Activated CD8-positive, alpha-beta memory T cell treated with anti-CD3 and anti-CD28 coated beads, Interleukin-2, amount 50 U/mL, for 48 hours (primary cell): ENCODE measurements around the gene CENPM.
"Not testable (repeated sequence)": the region's sequence is repeated elsewhere in the genome, so short reads cannot be mapped to it uniquely, and the experiment has no call there.

Source experiments
- DNase-seq: peaks from one replicate; pipeline ENCODE4 v3.0.0-alpha.2; 2020

The CENPM gene

GRCh38 chr22:41966225-41966606 lies 19.3 kb upstream of the CENPM start:
- DNase-seq, result no peak

GRCh38 chr22:41964112-41964491 lies 17.1 kb upstream of the CENPM start:
- no peak for DNase-seq

- no peak for DNase-seq
Measured at GRCh38 chr22:41963453-41964111, 16.6 kb upstream of the CENPM start.

- no peak for DNase-seq
Measured at GRCh38 chr22:41957941-41958556, 11.1 kb upstream of the CENPM start.

GRCh38 chr22:41952713-41953112 lies 5.8 kb upstream of the CENPM start:
- DNase-seq, result no peak

- DNase-seq, result no peak
Measured at GRCh38 chr22:41951898-41952474, 5.0 kb upstream of the CENPM start, which contains the start of gene SMIM45. SMIM45 (plus strand) TSS chr22:41952150.

GRCh38 chr22:41949297-41949965 lies 2.5 kb upstream of the CENPM start:
- DNase-seq, result no peak

- not testable (repeated sequence) for DNase-seq
Measured at GRCh38 chr22:41948928-41949296, 2.0 kb upstream of the CENPM start.

GRCh38 chr22:41948142-41948541 lies 1.2 kb upstream of the CENPM start:
- DNase-seq, result no peak

- DNase-seq, result no peak
Measured at GRCh38 chr22:41947424-41948080, 600 bp upstream of the CENPM start.

GRCh38 chr22:41943661-41944209 lies 3.2 kb downstream of the CENPM start:
- DNase-seq, result no peak

- peak; percentile 90 for DNase-seq
Measured at GRCh38 chr22:41940832-41941765, 5.9 kb downstream of the CENPM start.

GRCh38 chr22:41939981-41940831 lies 6.7 kb downstream of the CENPM start:
- DNase-seq, result peak; percentile 90

- no peak for DNase-seq
Measured at GRCh38 chr22:41936894-41937169, 10.1 kb downstream of the CENPM start.

- DNase-seq, result no peak
Measured at GRCh38 chr22:41935509-41935908, 11.4 kb downstream of the CENPM start.

GRCh38 chr22:41935015-41935351 lies 12.0 kb downstream of the CENPM start:
- DNase-seq, result no peak

GRCh38 chr22:41934284-41935014 lies 12.5 kb downstream of the CENPM start:
- DNase-seq, result no peak

- no peak for DNase-seq
Measured at GRCh38 chr22:41933411-41934177, 13.4 kb downstream of the CENPM start.

GRCh38 chr22:41932353-41932752 lies 14.6 kb downstream of the CENPM start:
- DNase-seq, result no peak
